Breast epithelium (tissue), 3 donors: Measurements from ENCODE around the gene DOCK9.

Experiments
- POLR2A ChIP-seq: fragments of 450-650 bp; IDR thresholded peaks from one replicate; pipeline ENCODE4 v1.6.1; 2016; ENCODE audit warnings: antibody characterized with exemption, mild to moderate bottlenecking, moderate library complexity
- POLR2AphosphoS5 ChIP-seq, 3 donors: sonication (generic); formaldehyde crosslinking; IDR thresholded peaks; one replicate each; pipeline ENCODE4 v1.6.1; 2017; ENCODE audit warnings: antibody characterized with exemption in 3 of 3
- TF ChIP-seq, protein P1 (sequence below), 3 donors: fragments of 450-650 bp; IDR thresholded peaks; one replicate each; pipeline ENCODE4 v1.5.1; 2016 to 2017; ENCODE audit warnings: antibody characterized with exemption in 3 of 3, mild to moderate bottlenecking in 3 of 3, moderate library complexity in 3 of 3

DNA sequence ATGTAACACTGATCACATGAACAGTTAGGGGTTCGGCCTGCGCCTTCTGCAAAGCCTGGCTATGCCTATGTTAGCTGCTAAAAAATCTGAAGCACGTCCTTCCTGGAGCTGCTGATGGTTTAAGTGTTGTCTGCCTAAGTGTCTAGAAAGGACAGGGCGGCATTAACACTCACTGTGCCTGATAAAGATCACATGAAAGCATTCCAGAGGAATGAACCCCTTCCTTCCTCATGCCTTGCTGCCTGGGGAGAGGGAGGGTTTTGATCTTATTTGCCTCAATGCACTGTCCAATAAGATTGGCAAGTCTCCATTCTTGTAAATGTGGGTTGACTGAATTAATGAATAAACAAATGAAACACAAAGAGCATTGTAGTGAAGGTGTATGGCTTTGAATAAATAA is 5.2 kb downstream of the DOCK9 start:
- TF ChIP-seq, protein P1, sequence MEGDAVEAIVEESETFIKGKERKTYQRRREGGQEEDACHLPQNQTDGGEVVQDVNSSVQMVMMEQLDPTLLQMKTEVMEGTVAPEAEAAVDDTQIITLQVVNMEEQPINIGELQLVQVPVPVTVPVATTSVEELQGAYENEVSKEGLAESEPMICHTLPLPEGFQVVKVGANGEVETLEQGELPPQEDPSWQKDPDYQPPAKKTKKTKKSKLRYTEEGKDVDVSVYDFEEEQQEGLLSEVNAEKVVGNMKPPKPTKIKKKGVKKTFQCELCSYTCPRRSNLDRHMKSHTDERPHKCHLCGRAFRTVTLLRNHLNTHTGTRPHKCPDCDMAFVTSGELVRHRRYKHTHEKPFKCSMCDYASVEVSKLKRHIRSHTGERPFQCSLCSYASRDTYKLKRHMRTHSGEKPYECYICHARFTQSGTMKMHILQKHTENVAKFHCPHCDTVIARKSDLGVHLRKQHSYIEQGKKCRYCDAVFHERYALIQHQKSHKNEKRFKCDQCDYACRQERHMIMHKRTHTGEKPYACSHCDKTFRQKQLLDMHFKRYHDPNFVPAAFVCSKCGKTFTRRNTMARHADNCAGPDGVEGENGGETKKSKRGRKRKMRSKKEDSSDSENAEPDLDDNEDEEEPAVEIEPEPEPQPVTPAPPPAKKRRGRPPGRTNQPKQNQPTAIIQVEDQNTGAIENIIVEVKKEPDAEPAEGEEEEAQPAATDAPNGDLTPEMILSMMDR (IDR thresholded peaks at IDR 0.05), result no peak
- TF ChIP-seq POLR2AphosphoS5 (IDR thresholded peaks at IDR 0.05) (no peak), POLR2A (no peak)
